Stomach (tissue), 9 donors: ENCODE measurements around the gene COL21A1. TPM values are rescaled to one million over a fixed set of nuclear protein-coding genes. Genes with fewer than 3 reads are reported as not detected.

Experiments
- DNase-seq, 2 donors: peaks; one replicate each; pipeline versions ENCODE4 v3.0.0 to v3.0.0-alpha.2; 2013 to 2019
- H3K27ac ChIP-seq, 5 donors: fragments of 200-600 bp in 4 of 5; sonication (generic) in 4 of 5; one replicate each; pipeline ENCODE4 v1.5.1; 2013 to 2019; ENCODE audit warnings: mild to moderate bottlenecking in 1 of 5, moderate library complexity in 1 of 5
- H3K27me3 ChIP-seq, 3 donors: fragments of 200-600 bp; sonication (generic); one replicate each; pipeline ENCODE4 v1.5.1; 2017 to 2019; ENCODE audit warnings: mixed run types in 1 of 3
- H3K36me3 ChIP-seq, 4 donors: fragments of 200-600 bp; sonication (generic); 1 replicate in 3 of 4; 2 replicates in 1 of 4; pipeline ENCODE4 v1.5.1; 2016 to 2019
- H3K4me1 ChIP-seq, 4 donors: fragments of 200-600 bp; sonication (generic); one replicate each; pipeline ENCODE4 v1.5.1; 2016 to 2019
- H3K4me3 ChIP-seq, 4 donors: fragments of 200-600 bp; sonication (generic) in 3 of 4; one replicate each; pipeline ENCODE4 v1.5.1; 2016 to 2019; ENCODE audit warnings: mild to moderate bottlenecking in 1 of 4
- H3K9me3 ChIP-seq, 4 donors: fragments of 200-600 bp; sonication (generic); one replicate each; pipeline ENCODE4 v1.5.1; 2016 to 2019
- CTCF ChIP-seq, 7 experiments: fragments of 450-650 bp in 4 of 7; fragments of 200-600 bp in 3 of 7; sonication (generic) in 3 of 7; IDR thresholded peaks; one replicate each; pipeline ENCODE4 v1.5.1; 2016 to 2019; ENCODE audit warnings: antibody characterized with exemption in 7 of 7, control low read depth in 2 of 7, mild to moderate bottlenecking in 1 of 7
- EP300 ChIP-seq: sonication (generic); formaldehyde crosslinking; IDR thresholded peaks from one replicate; pipeline ENCODE4 v1.6.1; 2017; ENCODE audit warnings: antibody characterized with exemption
- POLR2A ChIP-seq, 4 donors: fragments of 450-650 bp; IDR thresholded peaks; one replicate each; pipeline ENCODE4 v1.6.1; 2016; ENCODE audit warnings: antibody characterized with exemption in 4 of 4, control low read depth in 2 of 4, mild to moderate bottlenecking in 1 of 4, moderate library complexity in 1 of 4
- POLR2AphosphoS5 ChIP-seq, 3 donors: sonication (generic); formaldehyde crosslinking; IDR thresholded peaks; one replicate each; pipeline ENCODE4 v1.6.1; 2016; ENCODE audit warnings: antibody characterized with exemption in 3 of 3
- WGBS, 5 donors: extraction: QIAGEN DNeasy Blood & Tissue Kit in 3 of 5; methylation state at CpG; one replicate each; pipeline versions ENCODE4 v1.1.5 to v1.1.7; 2013 to 2018; 5-methylcytosine and 5-hydroxymethylcytosine counted together
- intact Hi-C: fragments of 100-400 bp; cut with DNase I; formaldehyde crosslinking; loops from one replicate; pipeline ENCODE4 v1.15.1; 2023; ENCODE audit warnings: low total_unique reads
- polyA plus RNA-seq, 3 donors: library from polyadenylated mRNA; stranded (reverse); fragments of 200-250 nt; gene quantifications; one replicate each; pipeline ENCODE4 v1.2.3, GENCODE V29; 2013
- total RNA-seq, 5 donors: library from RNA; depleted of rRNA; stranded (reverse); fragments of >200 nt; gene quantifications; one replicate each; pipeline versions ENCODE4 v1.1.0 to v1.2.3, GENCODE V29; 2014 to 2016
- donor health status: healthy with polysubstance abuse.
- donor health status: Bipolar disorder and iron deficiency.
- donor health status: healthy.

COL21A1 gene
- total and polyA plus RNA-seq, 8 donors, result 0.31 to 69.4 (median 4.1) TPM; not detected in 1

GRCh38 chr6:56291302-56291917, 44.0 kb upstream of the COL21A1 start:
- WGBS, 5 donors, result 57 to 67% (median 63%) methylated on average over 7 of the region's 7 CpGs
- TF ChIP-seq POLR2A (IDR thresholded peaks at IDR 0.05) (no peak), EP300 (no peak)
- no peaks in the 10 kb centered on the region for H3K36me3 ChIP-seq
- no peak overlapping the region for H3K4me3 ChIP-seq
- no peak overlapping the region for H3K27ac ChIP-seq
- no peaks in the 10 kb centered on the region for H3K9me3 ChIP-seq
- H3K27me3 ChIP-seq, result no peaks in the 10 kb centered on the region
- DNase-seq, result no peak
- intact Hi-C loops, result loop anchor here (5.0 kb wide), 1 partner anchor 309 kb away; no protein-coding TSS in a partner anchor
- H3K4me1 ChIP-seq, result no peaks in the 10 kb centered on the region

DNA sequence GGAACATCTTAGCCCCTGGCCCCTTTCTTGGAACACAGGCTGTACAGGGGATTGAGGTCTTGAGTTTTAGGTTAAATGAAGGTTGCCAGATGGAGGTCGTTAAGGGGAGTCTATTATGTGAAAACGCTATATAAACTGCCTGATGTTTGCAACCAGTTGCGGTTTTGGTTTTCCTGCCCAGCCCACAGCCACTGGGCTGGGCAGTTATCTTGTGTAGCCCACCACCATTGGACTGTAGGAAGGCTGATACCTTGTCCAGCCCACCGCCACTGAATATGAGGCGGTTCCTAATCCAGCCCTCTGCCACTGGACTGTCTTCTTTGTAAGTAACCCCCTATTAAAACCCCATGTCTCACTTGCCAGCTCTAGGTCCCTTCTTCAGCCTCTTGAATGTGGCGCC, 42.3 kb upstream of the COL21A1 start:
- intact Hi-C loops, result loop anchor here (5.0 kb wide), 1 partner anchor 307 kb away; no protein-coding TSS in a partner anchor
- 74 to 87% (median 82%) methylated on average over 6 of the region's 6 CpGs for WGBS, 5 donors

GRCh38 chr6:56288347-56288746, 41.0 kb upstream of the COL21A1 start:
- no peak for TF ChIP-seq CTCF (IDR thresholded peaks at IDR 0.05)
- no peak for TF ChIP-seq EP300
- no peak for TF ChIP-seq POLR2AphosphoS5 (IDR thresholded peaks at IDR 0.05)
- TF ChIP-seq POLR2A (IDR thresholded peaks at IDR 0.05), result no peak
- Histone ChIP-seq H3K4me1 (no peaks in the 10 kb centered on the region), H3K9me3 (no peaks in the 10 kb centered on the region), H3K27me3 (no peaks in the 10 kb centered on the region), H3K36me3 (no peaks in the 10 kb centered on the region), H3K27ac (no peak overlapping the region), H3K4me3 (no peak overlapping the region)
- no peak for DNase-seq
- intact Hi-C loops, result no loop called here
- WGBS, 5 donors, result 52 to 70% (median 60%) methylated on average over 2 of the region's 2 CpGs

More for the DNA sequence above, 42.3 kb upstream of the COL21A1 start:
- no peak for DNase-seq
- no peaks in the 10 kb centered on the region for H3K27me3 ChIP-seq
- no peak overlapping the region for H3K4me3 ChIP-seq
- no peaks in the 10 kb centered on the region for H3K9me3 ChIP-seq
- H3K4me1 ChIP-seq, result no peaks in the 10 kb centered on the region
- H3K27ac ChIP-seq, result no peak overlapping the region
- TF ChIP-seq POLR2A (IDR thresholded peaks at IDR 0.05) (no peak), CTCF (IDR thresholded peaks at IDR 0.05) (no peak)
- no peaks in the 10 kb centered on the region for H3K36me3 ChIP-seq

GRCh38 chr6:56282391-56282790, 35.0 kb upstream of the COL21A1 start:
- intact Hi-C loops, result no loop called here
- DNase-seq, result no peak
- H3K36me3 ChIP-seq, result no peaks in the 10 kb centered on the region
- no peak overlapping the region for H3K27ac ChIP-seq
- TF ChIP-seq CTCF (IDR thresholded peaks at IDR 0.05) (no peak), POLR2AphosphoS5 (IDR thresholded peaks at IDR 0.05) (no peak), EP300 (no peak), POLR2A (IDR thresholded peaks at IDR 0.05) (no peak)
- H3K4me3 ChIP-seq, result no peak overlapping the region
- no peaks in the 10 kb centered on the region for H3K9me3 ChIP-seq
- no peaks in the 10 kb centered on the region for H3K4me1 ChIP-seq
- no peaks in the 10 kb centered on the region for H3K27me3 ChIP-seq

DNA sequence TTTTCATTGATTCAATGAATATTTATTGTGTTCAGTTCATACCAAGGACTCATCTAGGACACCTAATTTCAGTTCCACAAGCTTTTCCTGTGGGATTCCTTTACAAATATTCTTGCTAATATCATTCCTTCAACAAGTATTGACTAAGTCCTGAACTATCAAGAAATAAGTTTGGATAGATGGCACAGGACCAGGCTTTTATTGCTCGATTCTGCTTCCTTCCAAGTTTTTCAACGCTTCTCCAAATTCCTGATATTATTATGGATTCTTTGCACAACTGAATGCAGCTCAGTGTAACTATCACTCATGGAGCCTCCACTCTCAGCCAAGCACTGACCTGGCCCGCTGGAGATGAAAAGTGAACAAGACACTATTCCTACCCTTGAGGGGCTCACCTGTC, 32.7 kb upstream of the COL21A1 start:
- DNase-seq, result no peak
- WGBS, 5 donors, result 71 to 94% (median 90%) methylated on average over 3 of the region's 3 CpGs
- no peak for TF ChIP-seq CTCF (IDR thresholded peaks at IDR 0.05)
- TF ChIP-seq POLR2A (IDR thresholded peaks at IDR 0.05), result no peak
- no peak for TF ChIP-seq EP300
- no peak for TF ChIP-seq POLR2AphosphoS5 (IDR thresholded peaks at IDR 0.05)
- Histone ChIP-seq H3K4me1 (no peaks in the 10 kb centered on the region), H3K4me3 (no peak overlapping the region), H3K9me3 (no peaks in the 10 kb centered on the region), H3K36me3 (no peaks in the 10 kb centered on the region), H3K27me3 (no peaks in the 10 kb centered on the region), H3K27ac (no peak overlapping the region)
- intact Hi-C loops, result no loop called here
